ENCODE data around the gene DNAH10. TPM values are rescaled to one million over a fixed set of nuclear protein-coding genes. Genes with fewer than 3 reads are reported as not detected.
A peak's percentile ranks its signal among the peaks of the same experiment; 100 is the strongest.

DNAH10 gene
- total RNA-seq, 4 donors from 2014 or later = 0.14 to 0.20 TPM; not detected in 2

- in situ Hi-C loops (cut with MboI; ENCODE audit: low pct_ligation_motif_present in 1 of 4, low pct_unique_long_range_greater_than_20kb in 1 of 4, low sequenced_read_pairs in 3 of 4) (no loop called here), intact Hi-C loops (cut with DNase I; ENCODE audit: low total_unique reads) (no loop called here)
- H3K4me1 ChIP-seq = peaks cover 6 to 19% (median 14%) of the 10 kb centered on the region in 4 donors
- H3K27ac ChIP-seq = no peak overlapping the region
- no peak for DNase-seq
- peaks cover 0 to 9% (median 4%) of the 10 kb centered on the region in 4 donors for H3K36me3 ChIP-seq
- no peaks in the 10 kb centered on the region for H3K9me3 ChIP-seq
- H3K27me3 ChIP-seq = peaks cover 23% of the 10 kb centered on the region
- TF ChIP-seq EP300 (IDR thresholded peaks at IDR 0.05; ENCODE audit: low read depth) = no peak
- no peak for TF ChIP-seq POLR2AphosphoS5 (IDR thresholded peaks at IDR 0.05)
- TF ChIP-seq POLR2A (IDR thresholded peaks at IDR 0.05) = no peak
- TF ChIP-seq, protein P1, sequence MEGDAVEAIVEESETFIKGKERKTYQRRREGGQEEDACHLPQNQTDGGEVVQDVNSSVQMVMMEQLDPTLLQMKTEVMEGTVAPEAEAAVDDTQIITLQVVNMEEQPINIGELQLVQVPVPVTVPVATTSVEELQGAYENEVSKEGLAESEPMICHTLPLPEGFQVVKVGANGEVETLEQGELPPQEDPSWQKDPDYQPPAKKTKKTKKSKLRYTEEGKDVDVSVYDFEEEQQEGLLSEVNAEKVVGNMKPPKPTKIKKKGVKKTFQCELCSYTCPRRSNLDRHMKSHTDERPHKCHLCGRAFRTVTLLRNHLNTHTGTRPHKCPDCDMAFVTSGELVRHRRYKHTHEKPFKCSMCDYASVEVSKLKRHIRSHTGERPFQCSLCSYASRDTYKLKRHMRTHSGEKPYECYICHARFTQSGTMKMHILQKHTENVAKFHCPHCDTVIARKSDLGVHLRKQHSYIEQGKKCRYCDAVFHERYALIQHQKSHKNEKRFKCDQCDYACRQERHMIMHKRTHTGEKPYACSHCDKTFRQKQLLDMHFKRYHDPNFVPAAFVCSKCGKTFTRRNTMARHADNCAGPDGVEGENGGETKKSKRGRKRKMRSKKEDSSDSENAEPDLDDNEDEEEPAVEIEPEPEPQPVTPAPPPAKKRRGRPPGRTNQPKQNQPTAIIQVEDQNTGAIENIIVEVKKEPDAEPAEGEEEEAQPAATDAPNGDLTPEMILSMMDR (IDR thresholded peaks at IDR 0.05) = no peak
- WGBS, 2 donors (ENCODE audit: low coverage in 1 of 2) = 97% methylated on average over 9 to 11 of the region's 11 CpGs
- H3K4me3 ChIP-seq = no peak overlapping the region
These were observed 1.7 kb upstream of the DNAH10 start for GRCh38 chr12:123760267-123760938.

- in situ Hi-C loops (cut with MboI; ENCODE audit: low pct_ligation_motif_present in 1 of 4, low pct_unique_long_range_greater_than_20kb in 1 of 4, low sequenced_read_pairs in 3 of 4) = no loop called here
- no peak for DNase-seq
- H3K27me3 ChIP-seq = peaks cover 23% of the 10 kb centered on the region
These were observed 583 bp downstream of the DNAH10 start for GRCh38 chr12:123762715-123763052.

GRCh38 chr12:123763093-123763492 is 992 bp downstream of the DNAH10 start:
- peaks cover 0 to 7% (median 3%) of the 10 kb centered on the region in 4 donors for H3K36me3 ChIP-seq
- H3K27me3 ChIP-seq = peaks cover 23% of the 10 kb centered on the region
- H3K4me3 ChIP-seq = peak overlapping the region in 2 of 4 donors; percentile 41 to 57
- peaks cover 6 to 19% (median 14%) of the 10 kb centered on the region in 4 donors for H3K4me1 ChIP-seq
- in situ Hi-C loops (cut with MboI; ENCODE audit: low pct_ligation_motif_present in 1 of 4, low pct_unique_long_range_greater_than_20kb in 1 of 4, low sequenced_read_pairs in 3 of 4) = no loop called here
- no peak overlapping the region for H3K27ac ChIP-seq
- intact Hi-C loops (cut with DNase I; ENCODE audit: low total_unique reads) = no loop called here
- no peaks in the 10 kb centered on the region for H3K9me3 ChIP-seq
- TF ChIP-seq, protein P1 (IDR thresholded peaks at IDR 0.05) = no peak
- no peak for TF ChIP-seq EP300 (IDR thresholded peaks at IDR 0.05; ENCODE audit: low read depth)
- TF ChIP-seq POLR2AphosphoS5 (IDR thresholded peaks at IDR 0.05) = no peak
- no peak for TF ChIP-seq POLR2A (IDR thresholded peaks at IDR 0.05)
- 30 to 61% methylated on average over 2 to 8 of the region's 8 CpGs for WGBS, 2 donors (ENCODE audit: low coverage in 1 of 2)
- peak; percentile 24 for DNase-seq

More at GRCh38 chr12:123762715-123763052, 583 bp downstream of the DNAH10 start:
- peak overlapping the region in 1 of 4 donors; percentile 14 for H3K27ac ChIP-seq
- peak overlapping the region in 3 of 4 donors; percentile 41 to 57 (median 50) for H3K4me3 ChIP-seq
- TF ChIP-seq POLR2A (IDR thresholded peaks at IDR 0.05) (no peak), EP300 (IDR thresholded peaks at IDR 0.05; ENCODE audit: low read depth) (no peak), POLR2AphosphoS5 (IDR thresholded peaks at IDR 0.05) (no peak)
- TF ChIP-seq, protein P1 (IDR thresholded peaks at IDR 0.05) = no peak
- no peaks in the 10 kb centered on the region for H3K9me3 ChIP-seq
- H3K4me1 ChIP-seq = peaks cover 6 to 19% (median 14%) of the 10 kb centered on the region in 4 donors
- H3K36me3 ChIP-seq = peaks cover 0 to 7% (median 3%) of the 10 kb centered on the region in 4 donors
- 17 to 21% methylated on average over 7 to 14 of the region's 15 CpGs for WGBS, 2 donors (ENCODE audit: low coverage in 1 of 2)
- intact Hi-C loops (cut with DNase I; ENCODE audit: low total_unique reads) = no loop called here

GRCh38 chr12:123764109-123764508 is 2.0 kb downstream of the DNAH10 start:
- TF ChIP-seq POLR2AphosphoS5 (IDR thresholded peaks at IDR 0.05) (no peak), EP300 (IDR thresholded peaks at IDR 0.05; ENCODE audit: low read depth) (no peak), POLR2A (IDR thresholded peaks at IDR 0.05) (no peak)
- TF ChIP-seq, protein P1 (IDR thresholded peaks at IDR 0.05) = no peak
- H3K27ac ChIP-seq = no peak overlapping the region
- in situ Hi-C loops (cut with MboI; ENCODE audit: low pct_ligation_motif_present in 1 of 4, low pct_unique_long_range_greater_than_20kb in 1 of 4, low sequenced_read_pairs in 3 of 4) = no loop called here
- H3K27me3 ChIP-seq = peaks cover 23% of the 10 kb centered on the region
- H3K4me3 ChIP-seq = no peak overlapping the region
- intact Hi-C loops (cut with DNase I; ENCODE audit: low total_unique reads) = no loop called here
- H3K36me3 ChIP-seq = peaks cover 0 to 1% (median 0%) of the 10 kb centered on the region in 4 donors
- H3K4me1 ChIP-seq = peaks cover 6 to 19% (median 14%) of the 10 kb centered on the region in 4 donors
- no peaks in the 10 kb centered on the region for H3K9me3 ChIP-seq
- WGBS, 2 donors (ENCODE audit: low coverage in 1 of 2) = 74 to 76% methylated on average over 12 of the region's 12 CpGs
- no peak for DNase-seq
